Osteocyte (in vitro differentiated cells): ENCODE results near the gene RNF167. TPM values are rescaled to one million over a fixed set of nuclear protein-coding genes. Genes with fewer than 3 reads are reported as not detected.

Source experiments
- DNase-seq: peaks from one replicate; pipeline ENCODE4 v3.0.0; 2021; ENCODE audit warnings: mixed read lengths; ENCODE audit not compliant: unreplicated experiment; ENCODE audit errors: extremely low spot score
- H3K27ac Mint-ChIP-seq: one replicate; pipeline ENCODE4 v1.8.0; 2021; ENCODE audit warnings: mild to moderate bottlenecking, mixed read lengths; ENCODE audit not compliant: unreplicated experiment
- H3K27me3 Mint-ChIP-seq: one replicate; pipeline ENCODE4 v1.8.0; 2021; ENCODE audit warnings: mixed read lengths; ENCODE audit not compliant: unreplicated experiment
- H3K36me3 Mint-ChIP-seq: one replicate; pipeline ENCODE4 v1.8.0; 2021; ENCODE audit warnings: mixed read lengths; ENCODE audit not compliant: unreplicated experiment
- H3K4me1 Mint-ChIP-seq: one replicate; pipeline ENCODE4 v1.8.0; 2021; ENCODE audit warnings: mixed read lengths; ENCODE audit not compliant: unreplicated experiment
- H3K4me3 Mint-ChIP-seq: one replicate; pipeline ENCODE4 v1.8.0; 2021; ENCODE audit warnings: mild to moderate bottlenecking, moderate library complexity, mixed read lengths; ENCODE audit not compliant: unreplicated experiment
- H3K9me3 Mint-ChIP-seq: one replicate; pipeline ENCODE4 v1.8.0; 2021; ENCODE audit warnings: mixed read lengths; ENCODE audit not compliant: unreplicated experiment
- total RNA-seq: library from RNA; stranded (reverse); gene quantifications from 2 replicates; pipeline ENCODE4 v1.2.1, GENCODE V29; 2021
- TF ChIP-seq, protein P1 (sequence below): fragments of 200-600 bp; sonication (generic); IDR thresholded peaks from 2 replicates; pipeline ENCODE4 v1.5.0; 2021; ENCODE audit warnings: antibody characterized with exemption, mild to moderate bottlenecking, moderate library complexity

The RNF167 gene
- total RNA-seq, 1 donor from 2014 or later: 115 TPM

GRCh38 chr17:4931963-4932362 lies 8.1 kb upstream of the RNF167 start, which contains the start of gene GP1BA:
TSS of gene GP1BA (plus strand) at chr17:4932277. CDS start at chr17:4932605, 328 bp downstream.
- Mint-ChIP-seq H3K27ac (no peak within 1 kb of the TSS), H3K27me3 (no peaks in the 10 kb centered on the region), H3K4me1 (peaks cover 8% of the 10 kb centered on the region), H3K4me3 (no peak within 1 kb of the TSS), H3K9me3 (no peaks in the 10 kb centered on the region), H3K36me3 (peaks cover 6% of the 10 kb centered on the region)
- TF ChIP-seq, protein P1, sequence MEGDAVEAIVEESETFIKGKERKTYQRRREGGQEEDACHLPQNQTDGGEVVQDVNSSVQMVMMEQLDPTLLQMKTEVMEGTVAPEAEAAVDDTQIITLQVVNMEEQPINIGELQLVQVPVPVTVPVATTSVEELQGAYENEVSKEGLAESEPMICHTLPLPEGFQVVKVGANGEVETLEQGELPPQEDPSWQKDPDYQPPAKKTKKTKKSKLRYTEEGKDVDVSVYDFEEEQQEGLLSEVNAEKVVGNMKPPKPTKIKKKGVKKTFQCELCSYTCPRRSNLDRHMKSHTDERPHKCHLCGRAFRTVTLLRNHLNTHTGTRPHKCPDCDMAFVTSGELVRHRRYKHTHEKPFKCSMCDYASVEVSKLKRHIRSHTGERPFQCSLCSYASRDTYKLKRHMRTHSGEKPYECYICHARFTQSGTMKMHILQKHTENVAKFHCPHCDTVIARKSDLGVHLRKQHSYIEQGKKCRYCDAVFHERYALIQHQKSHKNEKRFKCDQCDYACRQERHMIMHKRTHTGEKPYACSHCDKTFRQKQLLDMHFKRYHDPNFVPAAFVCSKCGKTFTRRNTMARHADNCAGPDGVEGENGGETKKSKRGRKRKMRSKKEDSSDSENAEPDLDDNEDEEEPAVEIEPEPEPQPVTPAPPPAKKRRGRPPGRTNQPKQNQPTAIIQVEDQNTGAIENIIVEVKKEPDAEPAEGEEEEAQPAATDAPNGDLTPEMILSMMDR: no peak
- DNase-seq: no peak

DNA sequence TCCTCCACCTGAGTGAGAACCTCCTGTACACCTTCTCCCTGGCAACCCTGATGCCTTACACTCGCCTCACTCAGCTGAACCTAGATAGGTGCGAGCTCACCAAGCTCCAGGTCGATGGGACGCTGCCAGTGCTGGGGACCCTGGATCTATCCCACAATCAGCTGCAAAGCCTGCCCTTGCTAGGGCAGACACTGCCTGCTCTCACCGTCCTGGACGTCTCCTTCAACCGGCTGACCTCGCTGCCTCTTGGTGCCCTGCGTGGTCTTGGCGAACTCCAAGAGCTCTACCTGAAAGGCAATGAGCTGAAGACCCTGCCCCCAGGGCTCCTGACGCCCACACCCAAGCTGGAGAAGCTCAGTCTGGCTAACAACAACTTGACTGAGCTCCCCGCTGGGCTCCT lies 7.3 kb upstream of the RNF167 start:
- H3K4me3 Mint-ChIP-seq: no peak overlapping the region

GRCh38 chr17:4933646-4934045 lies 6.4 kb upstream of the RNF167 start:
- H3K27me3 Mint-ChIP-seq: no peaks in the 10 kb centered on the region
- H3K27ac Mint-ChIP-seq: no peak overlapping the region
- peaks cover 9% of the 10 kb centered on the region for H3K36me3 Mint-ChIP-seq
- DNase-seq: no peak
- H3K4me1 Mint-ChIP-seq: peaks cover 14% of the 10 kb centered on the region
- TF ChIP-seq, protein P1: no peak
- H3K4me3 Mint-ChIP-seq: no peak overlapping the region
- no peaks in the 10 kb centered on the region for H3K9me3 Mint-ChIP-seq

More for the DNA sequence above, 7.3 kb upstream of the RNF167 start:
- Mint-ChIP-seq H3K27ac (no peak overlapping the region), H3K36me3 (peaks cover 9% of the 10 kb centered on the region), H3K9me3 (no peaks in the 10 kb centered on the region), H3K27me3 (no peaks in the 10 kb centered on the region), H3K4me1 (peaks cover 8% of the 10 kb centered on the region)
- TF ChIP-seq, protein P1: no peak
- no peak for DNase-seq

- peaks cover 9% of the 10 kb centered on the region for H3K36me3 Mint-ChIP-seq
- H3K27ac Mint-ChIP-seq: peak overlapping the region; percentile 19
- no peak for DNase-seq
- TF ChIP-seq, protein P1: peak; percentile 25
- no peak overlapping the region for H3K4me3 Mint-ChIP-seq
- H3K9me3 Mint-ChIP-seq: no peaks in the 10 kb centered on the region
- peaks cover 21% of the 10 kb centered on the region for H3K4me1 Mint-ChIP-seq
- H3K27me3 Mint-ChIP-seq: no peaks in the 10 kb centered on the region
Measured at GRCh38 chr17:4934173-4934979, 5.7 kb upstream of the RNF167 start.

DNA sequence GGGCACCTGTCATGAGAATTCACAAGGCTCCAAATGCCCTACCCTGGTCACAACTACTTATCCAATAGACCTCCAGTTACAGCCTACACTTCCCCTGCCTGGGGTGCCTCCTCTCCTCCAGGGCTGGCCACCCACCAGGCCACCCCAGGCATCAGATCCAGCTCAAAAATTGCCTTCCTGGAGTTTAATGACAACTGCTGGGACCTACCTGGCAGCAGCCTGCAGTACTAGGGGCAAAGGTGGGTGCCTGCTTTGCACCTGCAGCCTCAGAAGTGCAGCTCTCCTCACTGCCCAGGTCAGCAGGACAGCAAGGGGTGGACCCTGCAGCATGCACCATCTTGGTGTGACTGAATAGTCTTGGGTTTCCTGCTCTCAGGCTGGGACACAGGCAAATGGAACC lies 4.4 kb upstream of the RNF167 start:
- Mint-ChIP-seq H3K9me3 (no peaks in the 10 kb centered on the region), H3K4me3 (no peak overlapping the region), H3K36me3 (peaks cover 9% of the 10 kb centered on the region), H3K27ac (no peak overlapping the region), H3K4me1 (peaks cover 25% of the 10 kb centered on the region), H3K27me3 (no peaks in the 10 kb centered on the region)
- DNase-seq: no peak
- TF ChIP-seq, protein P1: no peak
